ENCODE results near the gene IP6K2.

Gene IP6K2

DNA sequence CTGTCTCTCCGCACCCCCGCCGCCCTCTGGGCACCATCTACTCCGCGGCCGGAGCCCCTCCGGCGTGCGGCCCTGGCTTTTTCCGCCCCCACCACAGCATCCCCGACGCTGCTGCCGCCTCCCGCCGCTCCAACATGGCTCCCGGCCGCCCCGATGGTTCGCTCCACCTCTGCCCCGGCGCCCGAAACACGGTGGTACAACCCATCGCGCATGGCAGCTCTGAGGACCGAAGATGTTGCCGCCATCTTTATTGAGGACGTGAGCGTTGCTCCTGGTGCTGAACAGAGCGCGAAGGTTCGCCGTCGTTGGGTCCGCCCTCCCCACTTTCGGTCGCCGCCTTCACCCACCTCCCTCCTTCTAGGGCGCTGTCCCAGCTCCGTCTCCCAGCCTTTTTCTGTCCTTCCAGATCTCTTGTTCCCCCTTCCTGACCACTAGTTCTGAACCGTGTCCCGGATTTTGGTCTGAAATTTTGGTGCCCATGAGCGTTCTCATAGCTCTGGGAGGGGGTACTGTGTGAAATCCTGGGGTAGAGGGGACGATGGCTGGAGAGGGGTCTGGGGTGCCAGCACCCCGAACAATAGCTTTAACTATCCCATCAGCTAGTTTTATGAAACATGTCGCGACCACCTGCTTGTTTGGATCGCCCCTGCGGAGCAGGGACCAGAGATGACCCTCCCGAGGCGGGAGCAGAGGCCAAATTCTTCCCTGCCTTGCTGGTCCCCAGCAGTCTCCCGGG lies 54.1 kb downstream of the IP6K2 start, which contains the start of gene CELSR3:
Gene CELSR3, minus strand, starts transcription at position 134 of the 736 bp plus-strand sequence. CDS start 252 bp downstream, outside the sequence.
- peak; percentile 60 for DNase-seq

DNA sequence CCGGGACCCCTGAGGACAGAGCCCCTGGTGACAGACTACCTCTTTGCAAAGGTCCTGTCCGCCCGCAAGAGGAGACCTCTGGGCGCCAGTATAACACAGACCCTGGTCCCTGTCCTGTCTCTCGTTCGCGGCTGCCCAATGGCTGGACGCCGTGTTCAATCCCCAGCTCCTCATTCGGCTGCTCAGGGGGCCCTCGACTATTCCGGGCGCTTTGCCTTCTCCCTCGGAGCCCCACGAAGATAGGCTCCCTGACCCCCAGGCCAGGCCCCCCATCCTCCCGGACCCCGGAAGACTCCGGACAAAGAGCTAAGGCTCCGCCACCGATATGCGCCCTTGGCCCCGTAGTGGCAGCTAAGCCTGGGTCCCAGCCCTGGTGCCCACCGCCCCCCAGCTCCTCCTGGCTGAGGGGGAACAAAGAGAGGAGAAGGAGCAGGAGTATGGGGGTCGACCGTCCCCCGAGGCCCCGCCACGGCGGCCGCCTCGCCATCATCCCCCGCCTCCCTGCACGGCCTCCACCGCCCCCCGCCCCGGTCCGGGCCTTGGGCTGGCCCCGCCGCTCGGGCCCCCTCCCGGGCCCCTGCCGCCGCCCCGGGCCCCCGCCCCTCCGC lies 54.8 kb downstream of the IP6K2 start:
- DNase-seq = no peak

DNA sequence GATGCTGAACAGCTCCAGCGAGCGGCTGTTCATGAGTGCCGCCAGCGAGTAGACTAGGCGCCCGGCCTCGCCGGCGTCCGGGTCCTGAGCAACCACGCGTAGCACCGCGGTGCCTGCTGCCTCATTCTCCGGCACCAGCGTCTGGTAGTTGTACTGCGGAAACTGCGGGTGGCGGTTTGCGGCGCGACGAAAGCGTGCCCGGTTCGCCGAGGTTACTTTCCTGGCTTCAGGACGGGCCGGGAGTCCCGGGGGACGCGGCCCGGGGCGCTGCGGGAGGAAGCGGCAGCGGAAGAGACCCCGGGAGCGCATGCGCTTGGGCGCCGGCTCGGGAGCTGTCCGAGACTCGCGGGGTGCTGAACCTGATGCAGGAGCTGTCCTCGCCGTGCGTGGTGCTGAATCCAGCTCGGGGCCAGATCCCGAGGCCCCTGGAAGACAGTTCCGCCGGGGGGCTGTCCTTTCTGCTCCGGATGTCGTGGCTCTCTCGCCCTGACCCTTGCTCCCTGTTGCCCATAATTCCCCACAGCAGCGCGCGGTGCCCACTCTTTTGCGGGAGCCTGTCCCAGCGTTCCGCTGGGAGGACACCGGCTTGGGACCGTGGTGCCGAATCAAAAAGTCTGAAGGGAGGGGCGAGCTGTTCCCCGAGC lies 55.4 kb downstream of the IP6K2 start:
- peak; percentile 76 for DNase-seq

DNA sequence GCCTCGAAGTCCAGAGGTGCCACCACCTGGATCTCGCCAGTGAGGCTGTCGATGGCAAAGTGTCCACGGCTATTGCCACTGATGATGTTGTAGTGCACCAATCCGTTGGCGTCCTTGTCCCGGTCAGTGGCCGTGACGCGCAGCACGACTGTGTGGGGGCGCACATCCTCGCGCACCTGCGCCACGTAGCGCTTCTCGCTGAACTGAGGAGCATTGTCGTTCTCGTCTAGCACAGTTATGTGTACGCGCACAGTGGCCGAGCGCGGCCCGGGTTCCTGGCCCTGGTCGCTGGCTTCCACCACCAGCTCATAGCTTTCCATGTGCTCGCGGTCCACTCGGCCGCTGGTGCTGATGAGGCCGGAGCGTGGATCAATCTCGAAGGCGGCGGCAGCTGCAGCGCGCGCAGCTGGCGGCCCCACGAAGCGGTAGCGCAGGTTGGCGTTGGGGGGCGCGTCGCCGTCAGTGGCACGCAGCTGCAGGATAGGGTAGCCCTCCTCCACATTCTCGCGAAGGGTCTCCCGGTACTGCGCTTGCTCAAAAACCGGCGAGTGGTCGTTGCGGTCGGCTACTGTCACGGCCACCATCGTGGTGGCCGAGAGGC lies 56.1 kb downstream of the IP6K2 start:
- DNase-seq = no peak

DNA sequence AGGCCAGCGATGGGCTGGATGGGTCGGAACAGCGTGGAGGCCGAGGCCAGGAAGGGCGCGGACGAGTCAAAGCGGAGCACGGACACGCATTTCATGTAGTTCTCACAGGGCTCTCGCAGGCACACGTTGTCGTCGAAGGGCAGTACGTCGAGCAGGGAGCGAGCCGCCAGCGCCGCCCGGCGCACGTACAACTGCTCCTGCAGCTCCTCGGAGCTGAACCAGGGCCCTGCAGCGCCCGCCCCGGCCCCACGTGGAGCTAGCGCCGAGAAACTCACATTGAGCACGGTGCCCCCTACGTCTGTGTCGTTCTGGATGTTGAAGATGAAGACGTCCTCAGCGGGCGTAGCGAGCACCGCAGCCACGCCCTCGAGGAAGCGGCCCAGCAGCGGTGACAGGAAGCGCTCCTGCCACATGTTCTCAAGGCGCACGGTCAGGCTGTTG lies 60.2 kb downstream of the IP6K2 start:
- peak; percentile 20 for DNase-seq

DNA sequence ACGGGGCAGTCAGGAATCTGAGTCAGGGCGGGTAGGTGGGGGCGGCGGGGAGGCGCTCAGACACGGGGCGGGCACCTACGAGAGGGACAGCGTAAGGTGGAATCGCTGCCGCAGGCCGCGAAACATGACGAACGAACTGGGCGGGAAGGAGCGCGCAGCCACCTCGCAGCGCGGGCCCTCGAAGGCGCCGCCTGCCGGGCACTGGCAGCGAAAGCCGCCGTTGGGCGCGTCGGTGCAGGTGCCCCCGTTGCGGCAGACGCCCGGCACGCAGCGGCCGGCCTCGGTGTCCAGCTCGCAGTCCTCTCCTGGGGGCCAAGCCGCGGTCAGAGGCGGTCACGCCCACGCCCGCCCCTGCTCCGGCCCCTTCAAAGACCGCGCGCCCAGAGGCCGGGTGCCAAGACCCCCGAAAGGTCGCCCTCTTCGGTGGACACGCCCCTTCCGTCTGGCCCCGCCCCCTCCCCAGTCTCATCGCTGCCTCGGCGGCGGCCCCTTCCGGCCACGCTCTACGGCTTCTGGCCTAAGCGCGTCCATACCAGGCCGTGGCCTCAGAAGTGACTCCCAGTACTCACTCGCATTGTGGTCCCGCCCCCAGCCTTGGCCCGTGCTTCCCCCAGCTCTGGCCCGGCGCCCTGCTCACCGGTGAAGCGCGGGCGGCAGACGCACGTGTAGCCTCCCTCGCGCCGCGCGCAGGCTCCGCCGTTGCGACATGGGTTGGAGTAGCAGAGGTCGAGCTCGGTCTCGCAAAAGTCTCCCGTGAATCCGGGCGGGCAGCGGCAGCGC lies 60.8 kb downstream of the IP6K2 start:
- DNase-seq = peak; percentile 80

DNA sequence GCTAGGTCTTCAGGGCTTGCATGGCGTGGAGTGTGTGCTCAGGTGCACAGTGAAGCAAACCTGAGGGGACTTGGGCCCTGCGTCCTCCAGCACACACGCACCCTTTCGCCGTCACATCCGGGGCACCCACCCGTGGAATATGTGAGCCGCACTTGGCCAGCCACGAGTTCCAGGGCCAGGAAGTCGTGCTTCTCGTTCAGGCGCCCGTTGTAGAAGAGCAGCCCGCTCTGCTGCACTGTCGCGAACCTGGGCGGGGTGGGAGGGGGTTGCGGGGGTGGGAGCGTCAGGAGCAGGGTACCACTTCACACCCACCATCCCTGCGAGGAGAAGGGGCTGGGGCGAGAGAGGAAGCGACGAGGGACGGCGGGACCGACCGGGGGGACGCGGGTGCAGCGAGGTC lies 61.4 kb downstream of the IP6K2 start:
- peak; percentile 56 for DNase-seq

DNA sequence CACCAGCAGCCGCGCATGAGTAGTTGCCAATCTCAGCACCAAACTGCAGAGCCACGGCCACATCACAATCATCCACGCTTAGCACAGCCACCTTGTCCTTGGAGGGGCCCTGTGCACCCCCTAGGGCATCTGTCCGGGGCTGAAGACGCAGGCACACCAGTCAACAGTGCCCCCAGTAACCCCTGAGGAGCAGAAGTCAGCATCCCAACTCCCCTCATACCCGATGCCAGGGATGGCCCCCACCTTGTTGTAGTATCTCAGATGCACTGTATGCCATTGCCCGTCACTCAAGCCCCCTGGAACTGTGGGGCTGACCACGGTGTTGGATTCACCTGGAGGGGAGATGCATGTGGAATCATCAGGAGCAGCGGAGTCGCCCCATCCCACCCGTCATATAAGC lies 62.0 kb downstream of the IP6K2 start:
- no peak for DNase-seq

DNA sequence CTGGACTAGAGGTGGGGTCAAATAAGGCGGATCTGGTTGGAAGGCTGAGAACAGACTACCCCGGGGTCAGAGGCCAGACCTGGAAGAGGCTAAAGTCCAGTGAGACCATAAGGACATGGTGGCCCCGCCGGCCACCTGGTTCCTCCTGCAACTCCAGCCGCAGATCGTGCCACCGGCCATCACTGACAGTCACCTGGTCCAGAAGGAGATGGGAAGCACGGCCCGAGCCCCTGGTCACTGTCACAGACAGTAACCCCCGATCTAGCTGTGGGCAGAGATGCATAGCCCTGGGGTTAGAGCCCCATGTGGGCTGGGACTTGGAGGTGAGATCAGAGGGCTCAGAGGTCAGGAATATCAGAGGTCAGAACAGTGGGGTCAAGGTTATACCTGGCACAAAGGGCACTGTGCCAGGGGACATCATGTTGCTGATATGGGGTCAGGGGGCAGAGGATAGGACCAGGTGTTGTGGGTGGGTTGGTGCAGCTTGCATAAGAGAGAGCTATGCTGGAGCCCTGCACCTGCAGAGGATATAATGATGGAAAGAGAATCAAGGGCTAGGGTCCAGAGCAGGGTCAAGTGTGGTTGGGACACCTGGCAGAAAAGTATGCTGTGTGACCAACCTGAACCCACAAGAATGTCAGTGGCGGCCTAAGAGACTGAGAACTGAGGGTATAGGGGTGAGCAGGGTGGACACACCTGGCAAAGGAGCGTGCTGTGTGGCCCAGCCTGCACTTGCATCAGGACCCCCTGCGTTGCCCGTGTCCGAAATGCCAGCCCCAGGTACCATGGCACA lies 63.9 kb downstream of the IP6K2 start:
- no peak for DNase-seq

DNA sequence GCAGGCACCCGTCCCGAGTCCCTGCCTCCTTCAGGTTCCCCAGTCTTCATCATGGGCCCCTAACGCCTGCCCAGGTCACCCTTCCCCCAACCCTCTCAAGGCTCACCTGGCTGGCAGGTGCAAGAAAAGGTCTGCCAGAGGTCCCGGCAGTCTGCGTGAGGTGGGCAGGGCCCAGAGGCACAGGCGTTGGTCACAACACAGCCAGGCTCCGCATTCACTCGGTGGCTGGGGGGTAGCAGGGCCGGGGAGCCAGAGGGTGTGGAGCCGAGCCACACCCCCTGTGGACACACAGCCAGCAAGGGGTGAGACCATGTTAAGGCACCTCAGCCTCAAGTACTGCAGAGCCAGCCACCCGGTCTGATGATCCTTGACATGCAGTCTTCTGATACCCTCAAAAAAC lies 65.2 kb downstream of the IP6K2 start:
- DNase-seq = no peak

DNA sequence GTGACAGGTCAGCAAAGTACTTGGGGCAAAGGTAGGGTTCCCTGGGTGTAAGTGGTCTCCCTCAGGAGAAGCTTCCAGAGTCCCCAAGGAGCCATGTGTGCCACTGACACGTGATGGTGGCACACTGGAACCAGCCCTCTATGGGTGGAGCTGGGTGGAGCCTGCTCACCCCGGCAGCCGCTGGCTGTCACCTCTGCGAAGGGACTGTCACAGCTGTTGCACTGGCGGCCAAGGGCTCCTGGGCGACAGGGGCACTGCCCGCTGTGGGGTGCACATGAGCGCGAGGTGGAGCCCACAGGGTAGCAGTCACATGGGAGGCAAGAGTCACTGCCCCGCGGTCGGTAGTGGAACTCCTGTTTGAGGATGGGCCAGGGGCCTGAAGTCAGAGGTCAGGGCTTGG lies 66.3 kb downstream of the IP6K2 start:
- DNase-seq = no peak

DNA sequence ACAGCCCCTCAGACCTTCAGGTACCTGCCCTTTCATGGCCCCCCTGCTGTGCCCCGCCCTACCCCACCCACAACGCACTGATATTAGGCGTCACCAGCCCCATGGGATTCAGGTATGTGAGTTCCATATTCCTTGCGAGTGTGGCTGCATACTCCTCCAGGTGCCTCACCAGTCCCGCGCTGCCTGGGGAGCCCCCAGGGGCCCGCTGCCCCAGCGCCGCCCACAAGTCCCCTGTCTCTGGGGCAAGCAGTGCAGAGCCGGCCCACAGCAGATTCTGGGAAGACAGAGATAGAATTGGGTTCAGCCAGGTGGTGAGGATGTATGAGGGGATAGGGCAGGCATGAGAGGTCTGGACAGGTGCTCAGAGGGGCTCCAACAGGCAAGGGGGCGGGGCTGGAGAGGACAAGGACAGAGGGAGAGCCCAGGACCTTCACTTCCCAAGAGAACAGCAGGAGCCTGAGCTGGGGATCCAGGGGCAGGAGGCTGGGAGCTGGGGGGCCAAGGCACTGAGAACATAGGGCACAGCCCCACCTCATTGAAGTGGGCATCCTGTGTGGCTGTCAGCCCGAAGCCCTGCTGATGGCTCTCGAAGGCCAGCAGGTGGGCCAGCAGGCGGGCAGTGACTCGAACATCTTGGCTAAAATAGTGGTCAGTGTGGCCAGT lies 68.7 kb downstream of the IP6K2 start:
- no peak for DNase-seq

DNA sequence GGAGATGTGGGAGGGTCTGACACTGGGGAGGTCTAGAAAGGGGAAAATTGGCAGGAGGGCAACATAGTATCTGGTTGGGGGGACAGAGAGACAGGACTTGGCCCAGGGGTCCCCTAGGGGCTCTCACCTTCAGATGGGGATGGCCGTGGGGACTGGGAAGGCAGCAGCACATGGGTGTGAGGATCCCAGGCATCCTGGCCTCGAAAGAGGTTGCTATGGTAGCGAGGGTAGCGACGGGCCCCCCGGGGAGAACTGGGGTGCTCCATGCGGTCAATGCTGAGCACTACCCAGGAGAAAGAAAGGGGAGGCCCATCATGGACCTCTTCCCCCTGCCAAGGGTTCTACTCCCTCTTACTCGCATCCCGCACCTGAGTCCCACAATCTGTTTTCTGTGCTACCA lies 69.3 kb downstream of the IP6K2 start:
- DNase-seq = no peak

DNA sequence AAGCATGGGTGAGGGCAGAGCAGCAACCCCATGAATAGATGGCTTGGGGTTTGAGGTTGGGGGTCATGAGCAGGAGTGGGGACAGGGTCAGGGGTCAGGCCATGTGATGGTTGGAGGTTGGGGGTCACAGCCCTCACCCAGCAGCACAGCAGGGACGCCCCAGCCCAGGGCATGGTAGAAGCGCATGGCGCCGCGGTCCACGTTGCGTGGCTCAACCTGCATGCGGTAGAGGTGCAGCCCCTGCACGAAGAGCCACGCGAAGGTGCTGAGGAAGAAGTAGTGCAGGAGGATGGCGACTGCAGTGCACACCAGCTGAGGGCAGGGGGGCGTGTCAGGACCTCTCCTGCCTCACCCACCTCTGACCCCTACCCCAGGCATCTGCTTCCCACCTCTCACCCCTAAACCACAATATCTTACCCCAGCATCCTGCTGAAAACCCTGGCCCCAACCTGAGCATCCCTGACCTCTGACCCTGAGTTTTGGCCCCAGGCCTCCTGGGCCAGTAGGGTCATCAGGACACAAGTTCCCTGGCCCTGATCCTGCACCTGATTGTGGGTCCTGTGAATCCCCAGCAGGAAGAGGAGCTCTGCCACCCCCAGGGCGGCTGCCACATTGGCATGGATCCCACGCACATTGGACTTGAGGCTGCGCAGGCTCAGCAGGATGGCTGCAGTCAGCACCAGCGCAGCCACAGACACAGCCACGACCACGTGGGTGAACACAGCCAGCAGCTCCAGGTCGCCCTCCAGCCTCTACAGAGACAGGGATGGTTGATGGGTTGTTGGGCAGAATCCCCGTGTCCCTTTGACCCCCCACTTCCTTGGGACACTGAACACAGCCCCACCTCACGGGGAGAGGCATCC lies 71.9 kb downstream of the IP6K2 start:
- no peak for DNase-seq

DNA sequence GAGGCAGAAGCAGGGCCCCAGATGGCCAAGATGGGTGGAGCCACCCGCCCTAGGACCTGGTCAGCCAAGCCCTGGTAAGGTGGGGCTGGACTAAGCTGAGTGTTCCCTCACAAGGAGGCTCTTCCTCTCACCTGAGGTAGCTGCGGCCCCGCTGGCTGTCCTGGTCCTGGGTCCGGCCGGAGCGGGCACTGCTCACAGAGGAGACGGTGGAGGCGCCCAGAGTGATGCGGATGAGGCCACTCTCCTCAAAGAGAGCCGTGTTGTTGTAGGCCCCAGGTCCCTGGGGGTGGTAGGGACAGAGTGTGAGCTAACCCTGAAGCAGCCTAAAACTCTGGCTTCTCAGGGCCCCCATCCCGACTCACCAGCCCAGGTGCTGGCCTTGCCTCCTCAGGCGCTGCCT lies 74.4 kb downstream of the IP6K2 start:
- DNase-seq = no peak

DNA sequence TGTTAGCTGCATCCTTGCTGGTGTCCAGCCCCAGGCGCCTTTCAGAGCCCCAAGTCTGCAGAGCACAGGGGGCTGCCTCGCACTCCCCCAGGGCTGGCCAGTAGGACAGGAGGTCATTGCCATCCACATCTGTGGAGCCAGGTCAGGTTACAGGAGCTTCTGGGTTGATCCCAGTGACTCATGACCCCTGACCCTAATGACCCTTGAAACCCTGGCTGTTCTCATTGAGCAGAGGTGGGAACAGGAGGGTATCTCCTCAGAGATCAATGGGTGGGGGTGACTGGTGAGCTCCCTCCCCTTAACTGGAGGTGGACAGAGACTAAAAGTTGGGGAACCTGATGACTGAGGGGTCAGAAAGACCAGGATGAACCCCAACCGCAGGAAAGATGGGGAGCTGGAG lies 75.6 kb downstream of the IP6K2 start:
- no peak for DNase-seq

DNA sequence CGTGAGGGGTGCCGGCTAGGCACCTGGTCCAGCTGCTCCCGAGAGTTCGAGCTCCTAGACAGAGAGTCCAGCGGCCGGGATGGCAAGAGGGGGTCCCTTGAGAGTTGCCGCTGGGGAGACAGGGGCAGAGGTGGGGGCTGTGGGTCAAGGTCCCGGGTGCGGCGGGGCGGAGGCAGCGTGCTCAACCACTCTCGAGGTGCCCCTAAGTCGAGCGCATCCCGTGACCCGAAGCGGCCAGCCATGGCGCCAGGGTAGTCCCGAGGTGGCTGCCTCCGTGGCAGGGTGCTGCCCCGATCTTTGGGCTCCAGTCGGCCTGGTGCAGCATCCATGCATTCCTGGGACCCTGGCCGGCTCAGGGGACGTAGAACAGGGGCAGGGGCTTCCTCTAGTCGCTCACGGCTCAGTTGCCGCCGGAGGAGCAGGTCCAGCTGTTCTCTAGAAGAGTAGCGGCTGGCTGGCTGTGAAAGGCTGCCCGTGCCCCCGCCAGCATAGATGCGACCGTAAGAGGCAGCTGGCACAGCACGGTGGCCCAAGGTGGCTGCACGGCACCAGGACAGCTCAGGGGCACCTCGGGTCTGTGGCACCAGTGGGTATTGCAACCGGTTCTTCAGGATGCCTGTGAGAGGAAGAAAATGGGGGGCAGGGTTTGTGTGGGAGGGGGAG lies 76.9 kb downstream of the IP6K2 start:
- no peak for DNase-seq

All from activated CD4-positive, alpha-beta T cell treated with anti-CD3 and anti-CD28 coated beads, Interleukin-2, amount 50 U/mL, for 1 hour (primary cell).